ENCODE data around the gene PLD1.

The PLD1 gene

GRCh38 chr3:171680726-171681411 is 129.4 kb downstream of the PLD1 start:
- no peak for DNase-seq (ENCODE audit: low spot score)
- TF ChIP-seq CTCF (conservative IDR thresholded peaks at IDR 0.05; ENCODE audit: low read depth), result no peak
- no peak overlapping the region for H3K27ac ChIP-seq
- ChIA-PET POLR2A (ENCODE audit: low non-redundant PET) (no interaction called here), CTCF (no interaction called here)

- POLR2A ChIA-PET (ENCODE audit: low non-redundant PET), result no interaction called here
- H3K27ac ChIP-seq, result no peak overlapping the region
- CTCF ChIA-PET, result no interaction called here
- no peak for DNase-seq (ENCODE audit: low spot score)
- TF ChIP-seq CTCF (conservative IDR thresholded peaks at IDR 0.05; ENCODE audit: low read depth), result no peak
Measured at GRCh38 chr3:171678971-171679492, 131.3 kb downstream of the PLD1 start.

GRCh38 chr3:171677706-171678105 is 132.6 kb downstream of the PLD1 start:
- ChIA-PET POLR2A (ENCODE audit: low non-redundant PET) (no interaction called here), CTCF (interaction anchor here (0.6 kb wide), 1 partner anchor 42 kb away, joined by 3 read pairs; no protein-coding TSS in a partner anchor)

GRCh38 chr3:171676601-171677175 is 133.6 kb downstream of the PLD1 start:
- CTCF ChIA-PET, result no interaction called here

More at GRCh38 chr3:171677706-171678105, 132.6 kb downstream of the PLD1 start:
- no peak overlapping the region for H3K27ac ChIP-seq
- TF ChIP-seq CTCF (conservative IDR thresholded peaks at IDR 0.05; ENCODE audit: low read depth), result no peak
- DNase-seq (ENCODE audit: low spot score), result no peak

GRCh38 chr3:171673951-171674350 is 136.3 kb downstream of the PLD1 start:
- TF ChIP-seq CTCF (conservative IDR thresholded peaks at IDR 0.05; ENCODE audit: low read depth), result no peak
- H3K27ac ChIP-seq, result no peak overlapping the region
- POLR2A ChIA-PET (ENCODE audit: low non-redundant PET), result no interaction called here
- DNase-seq (ENCODE audit: low spot score), result no peak
- CTCF ChIA-PET, result no interaction called here

More at GRCh38 chr3:171676601-171677175, 133.6 kb downstream of the PLD1 start:
- DNase-seq (ENCODE audit: low spot score), result no peak
- TF ChIP-seq CTCF (conservative IDR thresholded peaks at IDR 0.05; ENCODE audit: low read depth), result no peak
- POLR2A ChIA-PET (ENCODE audit: low non-redundant PET), result no interaction called here
- no peak overlapping the region for H3K27ac ChIP-seq

GRCh38 chr3:171672538-171672937 is 137.7 kb downstream of the PLD1 start:
- POLR2A ChIA-PET (ENCODE audit: low non-redundant PET), result no interaction called here
- CTCF ChIA-PET, result no interaction called here
- TF ChIP-seq CTCF (conservative IDR thresholded peaks at IDR 0.05; ENCODE audit: low read depth), result no peak
- DNase-seq (ENCODE audit: low spot score), result no peak
- no peak overlapping the region for H3K27ac ChIP-seq

Data from RWPE1 (cell line).